Astrocyte (in vitro differentiated cells and primary cell): Measurements from ENCODE around the gene EGFR. TPM values are rescaled to one million over a fixed set of nuclear protein-coding genes. Genes with fewer than 3 reads are reported as not detected.

ENCODE experiments used
- DNase-seq: peaks from one replicate; pipeline ENCODE4 v3.0.0-alpha.2; 2010; ENCODE audit warnings: low read depth
- FAIRE-seq: peaks from 2 replicates; lab custom pipeline; 2011; peaks lifted over from hg19 to GRCh38; lab: Jason Lieb, UNC
- H2AFZ ChIP-seq: 2 replicates; pipeline ENCODE4 v1.6.0; 2012; ENCODE audit warnings: low read depth, low read length, inconsistent platforms
- H3K27ac ChIP-seq: 2 replicates; pipeline ENCODE4 v1.5.1; 2011; ENCODE audit warnings: low read depth, low read length, inconsistent platforms
- H3K27me3 ChIP-seq: 2 replicates; pipeline ENCODE4 v1.6.0; 2011; ENCODE audit warnings: low read length, inconsistent platforms; ENCODE audit not compliant: insufficient read depth
- H3K36me3 ChIP-seq: 2 replicates; pipeline ENCODE4 v1.5.1; 2011; ENCODE audit warnings: low read length, inconsistent platforms; ENCODE audit not compliant: insufficient read depth
- H3K4me1 ChIP-seq: 2 replicates; pipeline ENCODE4 v1.5.1; 2011; ENCODE audit warnings: low read length, inconsistent platforms; ENCODE audit not compliant: insufficient read depth
- H3K4me2 ChIP-seq: 2 replicates; pipeline ENCODE4 v1.6.0; 2012; ENCODE audit warnings: low read length, inconsistent platforms
- H3K4me3 ChIP-seq: 2 replicates; pipeline ENCODE4 v1.5.1; 2011; ENCODE audit warnings: low read depth, mild to moderate bottlenecking, low read length, inconsistent platforms; ENCODE audit not compliant: insufficient read depth
- H3K79me2 ChIP-seq: 2 replicates; pipeline ENCODE4 v1.6.0; 2012; ENCODE audit warnings: mild to moderate bottlenecking, low read length, inconsistent platforms; ENCODE audit not compliant: insufficient read depth
- H3K9ac ChIP-seq: 2 replicates; pipeline ENCODE4 v1.6.0; 2012; ENCODE audit warnings: mild to moderate bottlenecking, low read length, inconsistent platforms
- H3K9me3 ChIP-seq: 2 replicates; pipeline ENCODE4 v1.5.1; 2012; ENCODE audit warnings: low read depth, mild to moderate bottlenecking, low read length, inconsistent platforms; ENCODE audit not compliant: insufficient read depth
- H4K20me1 ChIP-seq: 2 replicates; pipeline ENCODE4 v1.6.0; 2012; ENCODE audit warnings: low read length, inconsistent platforms; ENCODE audit not compliant: insufficient read depth
- H3K27ac Mint-ChIP-seq: one replicate; pipeline ENCODE4 v1.8.0; 2021; ENCODE audit warnings: mild to moderate bottlenecking, mixed read lengths; ENCODE audit not compliant: unreplicated experiment
- H3K27me3 Mint-ChIP-seq: one replicate; pipeline ENCODE4 v1.8.0; 2021; ENCODE audit warnings: low read depth, mixed read lengths; ENCODE audit not compliant: unreplicated experiment
- H3K36me3 Mint-ChIP-seq: one replicate; pipeline ENCODE4 v1.8.0; 2021; ENCODE audit warnings: low read depth, mixed read lengths; ENCODE audit not compliant: unreplicated experiment
- H3K4me1 Mint-ChIP-seq: one replicate; pipeline ENCODE4 v1.8.0; 2021; ENCODE audit warnings: low read depth, mixed read lengths; ENCODE audit not compliant: unreplicated experiment
- H3K4me3 Mint-ChIP-seq: one replicate; pipeline ENCODE4 v1.8.0; 2021; ENCODE audit warnings: mild to moderate bottlenecking, moderate library complexity, mixed read lengths; ENCODE audit not compliant: unreplicated experiment
- H3K9me3 Mint-ChIP-seq: one replicate; pipeline ENCODE4 v1.8.0; 2021; ENCODE audit warnings: mild to moderate bottlenecking, mixed read lengths; ENCODE audit not compliant: unreplicated experiment
- EZH2 ChIP-seq: IDR thresholded peaks from 2 replicates; pipeline ENCODE4 v1.6.1; 2012; ENCODE audit warnings: mild to moderate bottlenecking, low read length, inconsistent platforms; ENCODE audit not compliant: insufficient read depth
- total RNA-seq: library from RNA; stranded (reverse); gene quantifications from 2 replicates; pipeline ENCODE4 v1.2.1, GENCODE V29; 2021
- TF ChIP-seq, protein P1 (sequence below): IDR thresholded peaks from 2 replicates; pipeline ENCODE4 v1.5.1; 2011; ENCODE audit warnings: low read depth, mild to moderate bottlenecking, inconsistent platforms, low read length, moderate library complexity; ENCODE audit not compliant: insufficient read depth

The EGFR gene
- total RNA-seq, 1 donor from 2014 or later, result 27.3 TPM

- H3K4me2 ChIP-seq, result no peak overlapping the region
- no peak for DNase-seq
Observed at GRCh38 chr7:55194522-55194921, 175.7 kb downstream of the EGFR start.

GRCh38 chr7:55198634-55199392 is 180.0 kb downstream of the EGFR start:
- H3K4me2 ChIP-seq, result no peak overlapping the region
- no peak overlapping the region for H3K27ac Mint-ChIP-seq
- no peak overlapping the region for H3K9ac ChIP-seq
- no peak overlapping the region for H3K27ac ChIP-seq
- peaks cover 2% of the 10 kb centered on the region for H3K79me2 ChIP-seq
- H3K9me3 Mint-ChIP-seq, result no peaks in the 10 kb centered on the region
- H3K4me1 Mint-ChIP-seq, result no peaks in the 10 kb centered on the region
- no peak for TF ChIP-seq EZH2
- TF ChIP-seq, protein P1, sequence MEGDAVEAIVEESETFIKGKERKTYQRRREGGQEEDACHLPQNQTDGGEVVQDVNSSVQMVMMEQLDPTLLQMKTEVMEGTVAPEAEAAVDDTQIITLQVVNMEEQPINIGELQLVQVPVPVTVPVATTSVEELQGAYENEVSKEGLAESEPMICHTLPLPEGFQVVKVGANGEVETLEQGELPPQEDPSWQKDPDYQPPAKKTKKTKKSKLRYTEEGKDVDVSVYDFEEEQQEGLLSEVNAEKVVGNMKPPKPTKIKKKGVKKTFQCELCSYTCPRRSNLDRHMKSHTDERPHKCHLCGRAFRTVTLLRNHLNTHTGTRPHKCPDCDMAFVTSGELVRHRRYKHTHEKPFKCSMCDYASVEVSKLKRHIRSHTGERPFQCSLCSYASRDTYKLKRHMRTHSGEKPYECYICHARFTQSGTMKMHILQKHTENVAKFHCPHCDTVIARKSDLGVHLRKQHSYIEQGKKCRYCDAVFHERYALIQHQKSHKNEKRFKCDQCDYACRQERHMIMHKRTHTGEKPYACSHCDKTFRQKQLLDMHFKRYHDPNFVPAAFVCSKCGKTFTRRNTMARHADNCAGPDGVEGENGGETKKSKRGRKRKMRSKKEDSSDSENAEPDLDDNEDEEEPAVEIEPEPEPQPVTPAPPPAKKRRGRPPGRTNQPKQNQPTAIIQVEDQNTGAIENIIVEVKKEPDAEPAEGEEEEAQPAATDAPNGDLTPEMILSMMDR, result no peak
- no peaks in the 10 kb centered on the region for H3K27me3 ChIP-seq
- no peak overlapping the region for H3K4me3 ChIP-seq
- no peaks in the 10 kb centered on the region for H3K27me3 Mint-ChIP-seq
- FAIRE-seq, result no peak
- H3K4me3 Mint-ChIP-seq, result no peak overlapping the region
- no peak overlapping the region for H2AFZ ChIP-seq
- no peaks in the 10 kb centered on the region for H3K9me3 ChIP-seq
- no peaks in the 10 kb centered on the region for H4K20me1 ChIP-seq
- peaks cover 11% of the 10 kb centered on the region for H3K36me3 Mint-ChIP-seq
- peaks cover 49% of the 10 kb centered on the region for H3K36me3 ChIP-seq
- DNase-seq, result no peak
- H3K4me1 ChIP-seq, result peaks cover 4% of the 10 kb centered on the region

More at GRCh38 chr7:55194522-55194921, 175.7 kb downstream of the EGFR start:
- Mint-ChIP-seq H3K4me1 (peaks cover 13% of the 10 kb centered on the region), H3K27ac (no peak overlapping the region), H3K4me3 (no peak overlapping the region), H3K27me3 (no peaks in the 10 kb centered on the region), H3K9me3 (no peaks in the 10 kb centered on the region), H3K36me3 (peaks cover 3% of the 10 kb centered on the region)
- no peak overlapping the region for H3K4me3 ChIP-seq
- H3K79me2 ChIP-seq, result peaks cover 2% of the 10 kb centered on the region
- peaks cover 40% of the 10 kb centered on the region for H3K4me1 ChIP-seq
- H2AFZ ChIP-seq, result no peak overlapping the region
- no peak for FAIRE-seq
- no peaks in the 10 kb centered on the region for H3K27me3 ChIP-seq
- no peaks in the 10 kb centered on the region for H3K9me3 ChIP-seq
- peaks cover 12% of the 10 kb centered on the region for H3K36me3 ChIP-seq
- no peak overlapping the region for H3K27ac ChIP-seq
- TF ChIP-seq, protein P1, result no peak
- TF ChIP-seq EZH2, result no peak
- no peaks in the 10 kb centered on the region for H4K20me1 ChIP-seq
- no peak overlapping the region for H3K9ac ChIP-seq

DNA sequence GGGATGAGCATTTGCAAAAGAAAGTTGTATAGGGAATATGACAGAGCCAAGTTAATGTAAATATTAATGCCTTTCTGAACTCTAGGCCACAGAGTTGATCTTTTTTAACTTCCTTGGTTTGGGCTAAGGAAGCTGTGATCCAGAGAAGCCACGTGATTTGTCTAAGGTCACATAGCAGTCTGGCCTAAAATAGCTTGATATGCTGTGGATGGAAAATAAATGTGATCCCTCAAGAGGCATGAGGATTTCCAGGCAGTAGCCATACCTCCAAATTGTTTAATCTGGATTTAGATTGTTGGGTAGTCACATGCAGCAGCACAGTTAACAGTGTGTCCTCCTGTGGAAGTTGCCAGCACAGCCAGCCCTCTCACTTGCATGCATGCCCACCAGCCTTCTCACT is 180.6 kb downstream of the EGFR start:
- no peaks in the 10 kb centered on the region for H3K4me1 Mint-ChIP-seq

More for the DNA sequence above, 180.6 kb downstream of the EGFR start:
- H3K27me3 ChIP-seq, result no peaks in the 10 kb centered on the region
- peaks cover 2% of the 10 kb centered on the region for H3K79me2 ChIP-seq
- H3K4me1 ChIP-seq, result peaks cover 3% of the 10 kb centered on the region
- Mint-ChIP-seq H3K4me3 (no peak overlapping the region), H3K27ac (no peak overlapping the region), H3K36me3 (peaks cover 11% of the 10 kb centered on the region), H3K27me3 (no peaks in the 10 kb centered on the region), H3K9me3 (no peaks in the 10 kb centered on the region)
- no peak overlapping the region for H3K4me2 ChIP-seq
- H3K36me3 ChIP-seq, result peaks cover 54% of the 10 kb centered on the region
- H3K9me3 ChIP-seq, result no peaks in the 10 kb centered on the region
- H4K20me1 ChIP-seq, result no peaks in the 10 kb centered on the region
- no peak overlapping the region for H3K4me3 ChIP-seq
- FAIRE-seq, result no peak
- TF ChIP-seq EZH2, result no peak
- TF ChIP-seq, protein P1, result no peak
- no peak for DNase-seq
- H3K9ac ChIP-seq, result no peak overlapping the region
- no peak overlapping the region for H2AFZ ChIP-seq
- H3K27ac ChIP-seq, result no peak overlapping the region
